ENCODE results near the gene ITGA2.

The ITGA2 gene

DNA sequence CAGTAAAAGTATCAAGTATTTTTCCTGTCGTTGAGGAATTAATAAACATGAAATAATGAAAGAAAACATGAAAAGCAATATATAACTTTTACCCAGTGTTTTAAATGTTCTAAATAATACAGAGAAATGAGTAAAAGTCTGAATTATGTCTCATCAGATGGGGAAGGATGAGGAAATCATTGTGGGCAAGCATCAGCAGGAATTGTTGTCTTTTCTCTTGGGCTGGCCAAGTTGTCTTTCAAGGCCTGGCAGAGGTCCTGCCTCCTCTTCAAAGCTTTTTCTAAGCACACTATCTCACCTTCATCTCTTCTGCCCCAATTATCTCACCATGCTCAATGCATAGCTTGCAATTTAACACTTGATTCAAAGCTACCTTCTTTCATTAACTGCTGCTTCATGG, 78.5 kb downstream of the ITGA2 start:
- TF ChIP-seq EGR1 (IDR thresholded peaks at IDR 0.05) (no peak), YY1 (IDR thresholded peaks at IDR 0.05; ENCODE audit: low read depth) (no peak), TAF1 (IDR thresholded peaks at IDR 0.05; ENCODE audit: low read depth) (no peak), CREB1 (IDR thresholded peaks at IDR 0.05; ENCODE audit: low read depth) (no peak), FOXM1 (IDR thresholded peaks at IDR 0.05; ENCODE audit: borderline replicate concordance, low read depth) (no peak), CEBPB (IDR thresholded peaks at IDR 0.05) (no peak), NFIC (IDR thresholded peaks at IDR 0.05) (no peak), EP300 (IDR thresholded peaks at IDR 0.05; ENCODE audit: borderline replicate concordance) (no peak), ZBTB7A (IDR thresholded peaks at IDR 0.05; ENCODE audit: low read depth) (no peak), TCF12 (IDR thresholded peaks at IDR 0.05; ENCODE audit: low read depth) (no peak), RAD21 (IDR thresholded peaks at IDR 0.05; ENCODE audit: low read depth) (no peak), TEAD4 (IDR thresholded peaks at IDR 0.05) (no peak)
- TF ChIP-seq, protein P1, sequence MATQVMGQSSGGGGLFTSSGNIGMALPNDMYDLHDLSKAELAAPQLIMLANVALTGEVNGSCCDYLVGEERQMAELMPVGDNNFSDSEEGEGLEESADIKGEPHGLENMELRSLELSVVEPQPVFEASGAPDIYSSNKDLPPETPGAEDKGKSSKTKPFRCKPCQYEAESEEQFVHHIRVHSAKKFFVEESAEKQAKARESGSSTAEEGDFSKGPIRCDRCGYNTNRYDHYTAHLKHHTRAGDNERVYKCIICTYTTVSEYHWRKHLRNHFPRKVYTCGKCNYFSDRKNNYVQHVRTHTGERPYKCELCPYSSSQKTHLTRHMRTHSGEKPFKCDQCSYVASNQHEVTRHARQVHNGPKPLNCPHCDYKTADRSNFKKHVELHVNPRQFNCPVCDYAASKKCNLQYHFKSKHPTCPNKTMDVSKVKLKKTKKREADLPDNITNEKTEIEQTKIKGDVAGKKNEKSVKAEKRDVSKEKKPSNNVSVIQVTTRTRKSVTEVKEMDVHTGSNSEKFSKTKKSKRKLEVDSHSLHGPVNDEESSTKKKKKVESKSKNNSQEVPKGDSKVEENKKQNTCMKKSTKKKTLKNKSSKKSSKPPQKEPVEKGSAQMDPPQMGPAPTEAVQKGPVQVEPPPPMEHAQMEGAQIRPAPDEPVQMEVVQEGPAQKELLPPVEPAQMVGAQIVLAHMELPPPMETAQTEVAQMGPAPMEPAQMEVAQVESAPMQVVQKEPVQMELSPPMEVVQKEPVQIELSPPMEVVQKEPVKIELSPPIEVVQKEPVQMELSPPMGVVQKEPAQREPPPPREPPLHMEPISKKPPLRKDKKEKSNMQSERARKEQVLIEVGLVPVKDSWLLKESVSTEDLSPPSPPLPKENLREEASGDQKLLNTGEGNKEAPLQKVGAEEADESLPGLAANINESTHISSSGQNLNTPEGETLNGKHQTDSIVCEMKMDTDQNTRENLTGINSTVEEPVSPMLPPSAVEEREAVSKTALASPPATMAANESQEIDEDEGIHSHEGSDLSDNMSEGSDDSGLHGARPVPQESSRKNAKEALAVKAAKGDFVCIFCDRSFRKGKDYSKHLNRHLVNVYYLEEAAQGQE (IDR thresholded peaks at IDR 0.05; ENCODE audit: low read depth): no peak
- TF ChIP-seq, protein P2, sequence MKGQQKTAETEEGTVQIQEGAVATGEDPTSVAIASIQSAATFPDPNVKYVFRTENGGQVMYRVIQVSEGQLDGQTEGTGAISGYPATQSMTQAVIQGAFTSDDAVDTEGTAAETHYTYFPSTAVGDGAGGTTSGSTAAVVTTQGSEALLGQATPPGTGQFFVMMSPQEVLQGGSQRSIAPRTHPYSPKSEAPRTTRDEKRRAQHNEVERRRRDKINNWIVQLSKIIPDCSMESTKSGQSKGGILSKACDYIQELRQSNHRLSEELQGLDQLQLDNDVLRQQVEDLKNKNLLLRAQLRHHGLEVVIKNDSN (IDR thresholded peaks at IDR 0.05): no peak
- TF ChIP-seq, protein P3, sequence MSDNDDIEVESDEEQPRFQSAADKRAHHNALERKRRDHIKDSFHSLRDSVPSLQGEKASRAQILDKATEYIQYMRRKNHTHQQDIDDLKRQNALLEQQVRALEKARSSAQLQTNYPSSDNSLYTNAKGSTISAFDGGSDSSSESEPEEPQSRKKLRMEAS (IDR thresholded peaks at IDR 0.05): no peak

DNA sequence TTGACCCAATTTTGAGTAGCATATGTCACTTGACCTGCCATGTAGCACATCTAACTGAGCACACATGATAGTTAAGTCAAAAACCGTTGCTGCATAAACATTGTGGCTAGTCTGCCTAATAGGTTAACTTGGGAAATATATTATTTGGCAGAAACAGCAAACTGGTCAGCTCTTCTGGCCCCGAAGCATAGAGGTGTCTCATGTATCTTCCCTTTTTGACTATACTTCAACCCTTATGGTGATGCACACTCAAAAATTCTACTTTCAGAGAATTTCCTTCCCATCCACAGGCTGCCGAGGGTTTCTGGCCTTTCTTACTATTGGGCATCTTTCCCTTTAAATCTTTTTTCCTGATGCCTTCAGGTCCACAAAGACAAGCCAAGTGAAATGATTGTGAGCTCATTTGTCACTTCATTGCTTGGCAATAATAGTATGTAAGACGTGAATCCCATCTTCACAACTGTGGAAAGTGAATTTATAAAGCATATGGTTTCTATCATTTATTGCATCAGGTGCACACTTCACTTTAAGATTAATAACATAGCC, 79.2 kb downstream of the ITGA2 start:
- TF ChIP-seq RAD21 (IDR thresholded peaks at IDR 0.05; ENCODE audit: low read depth): no peak
- TF ChIP-seq CEBPB (IDR thresholded peaks at IDR 0.05): no peak
- TF ChIP-seq, protein P3 (IDR thresholded peaks at IDR 0.05): no peak
- TF ChIP-seq TCF12 (IDR thresholded peaks at IDR 0.05; ENCODE audit: low read depth): no peak
- no peak for TF ChIP-seq YY1 (IDR thresholded peaks at IDR 0.05; ENCODE audit: low read depth)
- TF ChIP-seq, protein P1 (IDR thresholded peaks at IDR 0.05; ENCODE audit: low read depth): no peak
- no peak for TF ChIP-seq ZBTB7A (IDR thresholded peaks at IDR 0.05; ENCODE audit: low read depth)
- TF ChIP-seq NFIC (IDR thresholded peaks at IDR 0.05): no peak
- TF ChIP-seq TAF1 (IDR thresholded peaks at IDR 0.05; ENCODE audit: low read depth): no peak
- TF ChIP-seq EP300 (IDR thresholded peaks at IDR 0.05; ENCODE audit: borderline replicate concordance): no peak
- TF ChIP-seq CREB1 (IDR thresholded peaks at IDR 0.05; ENCODE audit: low read depth): no peak
- TF ChIP-seq TEAD4 (IDR thresholded peaks at IDR 0.05): no peak
- TF ChIP-seq, protein P2 (IDR thresholded peaks at IDR 0.05): no peak
- no peak for TF ChIP-seq EGR1 (IDR thresholded peaks at IDR 0.05)
- TF ChIP-seq FOXM1 (IDR thresholded peaks at IDR 0.05; ENCODE audit: borderline replicate concordance, low read depth): no peak

DNA sequence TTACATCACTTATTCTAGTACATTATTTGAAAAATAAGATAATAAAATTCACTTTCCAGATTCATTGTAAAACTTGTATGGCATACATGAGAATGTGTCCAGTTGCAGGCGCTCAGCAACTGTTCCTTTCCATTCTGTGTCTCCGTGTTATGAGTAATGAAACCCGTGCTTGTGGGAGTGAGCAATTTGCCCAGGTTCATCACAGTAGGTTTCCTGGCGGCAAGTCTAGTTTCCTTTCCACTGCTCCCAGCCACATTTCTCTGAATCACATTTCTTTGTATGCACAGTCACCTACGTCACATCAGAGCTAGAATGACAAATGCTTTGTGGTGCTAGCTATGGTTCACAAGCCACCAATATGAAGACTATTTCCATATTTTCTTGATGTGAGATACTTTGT, 80.5 kb downstream of the ITGA2 start:
- TF ChIP-seq EGR1 (IDR thresholded peaks at IDR 0.05) (no peak), TCF12 (IDR thresholded peaks at IDR 0.05; ENCODE audit: low read depth) (no peak), TAF1 (IDR thresholded peaks at IDR 0.05; ENCODE audit: low read depth) (no peak), YY1 (IDR thresholded peaks at IDR 0.05; ENCODE audit: low read depth) (no peak), FOXM1 (IDR thresholded peaks at IDR 0.05; ENCODE audit: borderline replicate concordance, low read depth) (no peak), CEBPB (IDR thresholded peaks at IDR 0.05) (no peak), CREB1 (IDR thresholded peaks at IDR 0.05; ENCODE audit: low read depth) (no peak), RAD21 (IDR thresholded peaks at IDR 0.05; ENCODE audit: low read depth) (no peak), NFIC (IDR thresholded peaks at IDR 0.05) (no peak), EP300 (IDR thresholded peaks at IDR 0.05; ENCODE audit: borderline replicate concordance) (no peak), ZBTB7A (IDR thresholded peaks at IDR 0.05; ENCODE audit: low read depth) (no peak), TEAD4 (IDR thresholded peaks at IDR 0.05) (no peak)
- TF ChIP-seq, protein P1 (IDR thresholded peaks at IDR 0.05; ENCODE audit: low read depth): no peak
- TF ChIP-seq, protein P3 (IDR thresholded peaks at IDR 0.05): no peak
- TF ChIP-seq, protein P2 (IDR thresholded peaks at IDR 0.05): no peak
